Measurements from ENCODE around the gene SNX25.
A peak's percentile ranks its signal among the peaks of the same experiment; 100 is the strongest.

SNX25 gene

DNA sequence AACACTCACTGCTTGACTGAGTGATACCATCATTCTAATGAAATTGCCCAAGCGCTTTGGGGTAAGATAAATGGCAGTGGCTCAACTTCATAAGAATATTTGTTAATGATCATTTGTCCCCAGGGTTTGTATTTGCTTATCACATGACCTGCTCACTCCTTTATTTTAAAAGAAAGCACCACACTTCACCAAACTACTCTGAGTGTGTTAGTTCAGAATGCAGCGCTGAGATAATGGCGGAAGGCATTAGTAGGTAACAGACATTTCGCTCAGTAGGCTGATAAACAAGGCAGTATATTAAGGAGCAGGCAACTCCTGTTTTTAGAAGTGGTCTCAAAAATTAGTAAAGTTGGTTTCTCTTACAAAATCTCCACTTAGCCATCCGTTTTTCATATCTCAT is 1.6 kb downstream of the SNX25 start:
- H3K79me2 ChIP-seq (ENCODE audit: control insufficient read depth, low read length) = peaks cover 65% of the 10 kb centered on the region
- H3F3A ChIP-seq (ENCODE audit: control insufficient read depth, insufficient read depth) = peaks cover 22% of the 10 kb centered on the region
- peaks cover 56% of the 10 kb centered on the region for H3K4me1 ChIP-seq (ENCODE audit: control insufficient read depth, low read length)
- H3K27ac ChIP-seq (ENCODE audit: low read depth, low read length) = peak overlapping the region; percentile 94
- H3K27me3 ChIP-seq (ENCODE audit: control insufficient read depth, low read length) = no peaks in the 10 kb centered on the region
- no peaks in the 10 kb centered on the region for H4K20me1 ChIP-seq (ENCODE audit: control insufficient read depth, insufficient read depth, low read depth, low read length)
- H3K9me2 ChIP-seq (replicated peaks; ENCODE audit: control insufficient read depth, low read length) = no peaks in the 10 kb centered on the region
- H3K36me3 ChIP-seq (ENCODE audit: control insufficient read depth, low read length) = peaks cover 20% of the 10 kb centered on the region
- no peaks in the 10 kb centered on the region for H3K9me3 ChIP-seq (ENCODE audit: control insufficient read depth, insufficient read depth, low read length)
- H3K4me3 ChIP-seq (ENCODE audit: low read length) = peak overlapping the region; percentile 99
- H3K4me2 ChIP-seq (ENCODE audit: low read length) = peak overlapping the region; percentile 94
- TF ChIP-seq, protein P1, sequence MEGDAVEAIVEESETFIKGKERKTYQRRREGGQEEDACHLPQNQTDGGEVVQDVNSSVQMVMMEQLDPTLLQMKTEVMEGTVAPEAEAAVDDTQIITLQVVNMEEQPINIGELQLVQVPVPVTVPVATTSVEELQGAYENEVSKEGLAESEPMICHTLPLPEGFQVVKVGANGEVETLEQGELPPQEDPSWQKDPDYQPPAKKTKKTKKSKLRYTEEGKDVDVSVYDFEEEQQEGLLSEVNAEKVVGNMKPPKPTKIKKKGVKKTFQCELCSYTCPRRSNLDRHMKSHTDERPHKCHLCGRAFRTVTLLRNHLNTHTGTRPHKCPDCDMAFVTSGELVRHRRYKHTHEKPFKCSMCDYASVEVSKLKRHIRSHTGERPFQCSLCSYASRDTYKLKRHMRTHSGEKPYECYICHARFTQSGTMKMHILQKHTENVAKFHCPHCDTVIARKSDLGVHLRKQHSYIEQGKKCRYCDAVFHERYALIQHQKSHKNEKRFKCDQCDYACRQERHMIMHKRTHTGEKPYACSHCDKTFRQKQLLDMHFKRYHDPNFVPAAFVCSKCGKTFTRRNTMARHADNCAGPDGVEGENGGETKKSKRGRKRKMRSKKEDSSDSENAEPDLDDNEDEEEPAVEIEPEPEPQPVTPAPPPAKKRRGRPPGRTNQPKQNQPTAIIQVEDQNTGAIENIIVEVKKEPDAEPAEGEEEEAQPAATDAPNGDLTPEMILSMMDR (IDR thresholded peaks at IDR 0.05; ENCODE audit: low read depth, low read length, poor library complexity, severe bottlenecking) = no peak
- no peak for TF ChIP-seq EZH2phosphoT487 (IDR thresholded peaks at IDR 0.05; ENCODE audit: borderline replicate concordance, low read length)

DNA sequence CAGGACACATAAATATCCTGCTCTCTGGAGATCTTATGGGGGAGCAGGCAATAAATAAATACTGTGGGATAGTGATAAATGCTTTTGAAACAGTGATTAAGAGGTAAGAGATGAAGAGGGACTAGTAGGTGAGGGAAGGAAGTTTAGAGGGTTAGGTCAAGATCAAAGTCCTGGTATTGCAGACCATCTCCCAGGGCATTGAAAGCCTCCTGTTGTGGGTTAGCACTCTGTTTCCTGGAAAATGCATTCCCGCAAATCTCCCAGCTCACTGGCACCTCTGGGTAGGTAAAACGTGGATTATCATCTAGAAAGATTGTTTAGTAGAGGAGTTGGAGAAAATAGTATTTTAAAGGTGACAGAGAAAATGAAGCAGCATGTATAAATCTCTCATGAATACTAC is 2.2 kb downstream of the SNX25 start:
- peaks cover 57% of the 10 kb centered on the region for H3K4me1 ChIP-seq (ENCODE audit: control insufficient read depth, low read length)
- H3K27ac ChIP-seq (ENCODE audit: low read depth, low read length) = peak overlapping the region; percentile 94

GRCh38 chr4:185212581-185212980 is 3.2 kb downstream of the SNX25 start:
- Histone ChIP-seq H4K20me1 (ENCODE audit: control insufficient read depth, insufficient read depth, low read depth, low read length) (no peaks in the 10 kb centered on the region), H3K4me3 (ENCODE audit: low read length) (peak overlapping the region; percentile 99), H3F3A (ENCODE audit: control insufficient read depth, insufficient read depth) (peaks cover 22% of the 10 kb centered on the region), H3K79me2 (ENCODE audit: control insufficient read depth, low read length) (peaks cover 80% of the 10 kb centered on the region), H3K27ac (ENCODE audit: low read depth, low read length) (peak overlapping the region; percentile 94), H3K4me1 (ENCODE audit: control insufficient read depth, low read length) (peaks cover 66% of the 10 kb centered on the region), H3K27me3 (ENCODE audit: control insufficient read depth, low read length) (no peaks in the 10 kb centered on the region), H3K9me3 (ENCODE audit: control insufficient read depth, insufficient read depth, low read length) (no peaks in the 10 kb centered on the region), H3K9me2 (replicated peaks; ENCODE audit: control insufficient read depth, low read length) (no peaks in the 10 kb centered on the region), H3K4me2 (ENCODE audit: low read length) (peak overlapping the region; percentile 94), H3K36me3 (ENCODE audit: control insufficient read depth, low read length) (peaks cover 24% of the 10 kb centered on the region)
- TF ChIP-seq, protein P1 (IDR thresholded peaks at IDR 0.05; ENCODE audit: low read depth, low read length, poor library complexity, severe bottlenecking) = no peak
- no peak for TF ChIP-seq EZH2phosphoT487 (IDR thresholded peaks at IDR 0.05; ENCODE audit: borderline replicate concordance, low read length)

More for the DNA sequence above, 2.2 kb downstream of the SNX25 start:
- Histone ChIP-seq H3K79me2 (ENCODE audit: control insufficient read depth, low read length) (peaks cover 71% of the 10 kb centered on the region), H3K4me3 (ENCODE audit: low read length) (peak overlapping the region; percentile 99), H3K36me3 (ENCODE audit: control insufficient read depth, low read length) (peaks cover 20% of the 10 kb centered on the region), H3K27me3 (ENCODE audit: control insufficient read depth, low read length) (no peaks in the 10 kb centered on the region), H3K9me3 (ENCODE audit: control insufficient read depth, insufficient read depth, low read length) (no peaks in the 10 kb centered on the region), H3K9me2 (replicated peaks; ENCODE audit: control insufficient read depth, low read length) (no peaks in the 10 kb centered on the region), H3F3A (ENCODE audit: control insufficient read depth, insufficient read depth) (peaks cover 22% of the 10 kb centered on the region), H3K4me2 (ENCODE audit: low read length) (peak overlapping the region; percentile 94), H4K20me1 (ENCODE audit: control insufficient read depth, insufficient read depth, low read depth, low read length) (no peaks in the 10 kb centered on the region)
- TF ChIP-seq, protein P1 (IDR thresholded peaks at IDR 0.05; ENCODE audit: low read depth, low read length, poor library complexity, severe bottlenecking) = no peak
- no peak for TF ChIP-seq EZH2phosphoT487 (IDR thresholded peaks at IDR 0.05; ENCODE audit: borderline replicate concordance, low read length)
